NCI-H146 treated with DMSO at 0.1 percent for 48 hours (cell line): ENCODE results near the gene CCNG2.

Source experiments
- DNase-seq: peaks from one replicate; lab custom pipeline; 2025; ENCODE audit not compliant: unreplicated experiment; lab: John Stamatoyannopoulos, UW

CCNG2 gene

GRCh38 chr4:77146186-77147078, 10.6 kb upstream of the CCNG2 start:
- DNase-seq, result no peak

- DNase-seq, result no peak
These were observed 9.8 kb upstream of the CCNG2 start for GRCh38 chr4:77147079-77147782.

- no peak for DNase-seq
These were observed 8.9 kb upstream of the CCNG2 start for GRCh38 chr4:77148078-77148477.

GRCh38 chr4:77149789-77150188, 7.2 kb upstream of the CCNG2 start:
- no peak for DNase-seq

GRCh38 chr4:77151241-77151640, 5.8 kb upstream of the CCNG2 start:
- DNase-seq, result no peak

- no peak for DNase-seq
These were observed 4.6 kb upstream of the CCNG2 start for GRCh38 chr4:77152421-77152820.

GRCh38 chr4:77153006-77153405, 4.0 kb upstream of the CCNG2 start:
- no peak for DNase-seq

- no peak for DNase-seq
These were observed 2.9 kb upstream of the CCNG2 start for GRCh38 chr4:77154065-77154464.

GRCh38 chr4:77154761-77155499, 2.1 kb upstream of the CCNG2 start:
- no peak for DNase-seq

GRCh38 chr4:77155631-77156452, 1.2 kb upstream of the CCNG2 start:
- peak; percentile 74 for DNase-seq

- peak; percentile 98 for DNase-seq
These were observed 485 bp upstream of the CCNG2 start for GRCh38 chr4:77156533-77156911.

- peak; percentile 72 for DNase-seq
These were observed 966 bp downstream of the CCNG2 start for GRCh38 chr4:77157859-77158486.

GRCh38 chr4:77158487-77158861, 1.5 kb downstream of the CCNG2 start:
- DNase-seq, result no peak

GRCh38 chr4:77159806-77160205, 2.8 kb downstream of the CCNG2 start:
- no peak for DNase-seq

- DNase-seq, result no peak
These were observed 6.6 kb downstream of the CCNG2 start for GRCh38 chr4:77163641-77164040.

- DNase-seq, result no peak
These were observed 10.2 kb downstream of the CCNG2 start for GRCh38 chr4:77167173-77167572.

- no peak for DNase-seq
These were observed 10.9 kb downstream of the CCNG2 start for GRCh38 chr4:77167866-77168265.

GRCh38 chr4:77169481-77169880, 12.5 kb downstream of the CCNG2 start:
- DNase-seq, result no peak

- no peak for DNase-seq
These were observed 13.9 kb downstream of the CCNG2 start for GRCh38 chr4:77170926-77171325.

- no peak for DNase-seq
These were observed 15.3 kb downstream of the CCNG2 start for GRCh38 chr4:77172336-77172735.
